Fibroblast of the conjunctiva (primary cell): ENCODE measurements around the gene TMF1.

ENCODE experiments used
- DNase-seq: peaks from one replicate; pipeline ENCODE4 v3.0.0-alpha.2; 2010; ENCODE audit warnings: low read depth

The TMF1 gene, protein sequence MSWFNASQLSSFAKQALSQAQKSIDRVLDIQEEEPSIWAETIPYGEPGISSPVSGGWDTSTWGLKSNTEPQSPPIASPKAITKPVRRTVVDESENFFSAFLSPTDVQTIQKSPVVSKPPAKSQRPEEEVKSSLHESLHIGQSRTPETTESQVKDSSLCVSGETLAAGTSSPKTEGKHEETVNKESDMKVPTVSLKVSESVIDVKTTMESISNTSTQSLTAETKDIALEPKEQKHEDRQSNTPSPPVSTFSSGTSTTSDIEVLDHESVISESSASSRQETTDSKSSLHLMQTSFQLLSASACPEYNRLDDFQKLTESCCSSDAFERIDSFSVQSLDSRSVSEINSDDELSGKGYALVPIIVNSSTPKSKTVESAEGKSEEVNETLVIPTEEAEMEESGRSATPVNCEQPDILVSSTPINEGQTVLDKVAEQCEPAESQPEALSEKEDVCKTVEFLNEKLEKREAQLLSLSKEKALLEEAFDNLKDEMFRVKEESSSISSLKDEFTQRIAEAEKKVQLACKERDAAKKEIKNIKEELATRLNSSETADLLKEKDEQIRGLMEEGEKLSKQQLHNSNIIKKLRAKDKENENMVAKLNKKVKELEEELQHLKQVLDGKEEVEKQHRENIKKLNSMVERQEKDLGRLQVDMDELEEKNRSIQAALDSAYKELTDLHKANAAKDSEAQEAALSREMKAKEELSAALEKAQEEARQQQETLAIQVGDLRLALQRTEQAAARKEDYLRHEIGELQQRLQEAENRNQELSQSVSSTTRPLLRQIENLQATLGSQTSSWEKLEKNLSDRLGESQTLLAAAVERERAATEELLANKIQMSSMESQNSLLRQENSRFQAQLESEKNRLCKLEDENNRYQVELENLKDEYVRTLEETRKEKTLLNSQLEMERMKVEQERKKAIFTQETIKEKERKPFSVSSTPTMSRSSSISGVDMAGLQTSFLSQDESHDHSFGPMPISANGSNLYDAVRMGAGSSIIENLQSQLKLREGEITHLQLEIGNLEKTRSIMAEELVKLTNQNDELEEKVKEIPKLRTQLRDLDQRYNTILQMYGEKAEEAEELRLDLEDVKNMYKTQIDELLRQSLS

DNA sequence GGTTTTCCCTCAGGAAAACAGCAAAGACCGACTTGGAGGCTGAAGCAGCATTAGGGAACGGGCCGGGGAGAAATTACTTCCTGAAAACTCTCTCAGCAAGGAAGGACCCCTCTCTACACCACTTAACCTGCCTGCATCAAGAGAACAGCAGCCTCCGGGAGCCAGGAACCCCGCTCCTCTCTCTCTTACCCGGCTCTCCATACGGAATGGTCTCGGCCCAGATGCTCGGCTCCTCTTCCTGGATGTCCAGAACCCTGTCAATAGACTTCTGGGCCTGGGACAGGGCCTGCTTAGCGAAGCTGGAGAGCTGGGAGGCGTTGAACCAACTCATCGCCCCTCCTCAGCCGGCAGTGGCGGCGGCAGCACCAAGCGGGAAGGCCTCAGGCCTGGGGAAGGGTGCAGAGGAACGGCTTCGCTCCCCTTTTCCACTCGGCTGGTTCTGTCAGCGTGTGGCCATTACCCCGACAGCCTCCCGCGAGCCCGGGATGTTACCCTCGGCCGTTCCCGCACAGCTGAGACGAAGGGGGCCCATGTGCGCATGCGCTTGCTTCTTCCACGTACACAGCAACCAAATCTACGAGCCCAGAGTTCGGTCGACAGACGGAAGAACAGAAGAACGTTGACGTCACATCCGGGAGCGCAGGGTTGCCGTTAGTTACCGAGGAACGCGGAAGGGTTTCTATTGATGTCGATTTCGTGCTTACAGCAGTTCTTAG lies at the start of gene TMF1:
TMF1 (minus strand) TSS at position 578 of the 716 bp plus-strand sequence; CDS start at position 331, 247 bp downstream.
- DNase-seq: peak; percentile 99

DNA sequence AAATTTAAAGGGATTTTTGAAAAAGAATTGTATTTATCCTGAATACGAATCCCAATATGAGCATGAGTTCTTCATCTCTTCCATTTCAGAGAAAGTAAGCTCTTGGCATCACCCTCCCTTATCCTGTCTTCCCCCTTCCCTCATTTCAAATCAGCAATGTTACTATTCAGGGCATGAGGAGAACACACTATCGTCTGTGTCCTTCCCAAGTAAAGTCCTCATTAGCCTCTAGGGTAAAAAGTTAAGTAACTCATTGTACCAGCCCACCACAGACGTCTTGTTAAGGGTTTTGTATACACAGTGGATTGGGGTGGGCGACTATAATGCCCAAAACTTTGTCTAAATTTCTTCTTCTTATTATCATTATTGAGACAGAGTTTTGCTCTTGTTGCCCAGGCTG lies 47.4 kb upstream of the TMF1 start:
- no peak for DNase-seq

GRCh38 chr3:69097407-69098086 lies 45.4 kb upstream of the TMF1 start:
- no peak for DNase-seq

DNA sequence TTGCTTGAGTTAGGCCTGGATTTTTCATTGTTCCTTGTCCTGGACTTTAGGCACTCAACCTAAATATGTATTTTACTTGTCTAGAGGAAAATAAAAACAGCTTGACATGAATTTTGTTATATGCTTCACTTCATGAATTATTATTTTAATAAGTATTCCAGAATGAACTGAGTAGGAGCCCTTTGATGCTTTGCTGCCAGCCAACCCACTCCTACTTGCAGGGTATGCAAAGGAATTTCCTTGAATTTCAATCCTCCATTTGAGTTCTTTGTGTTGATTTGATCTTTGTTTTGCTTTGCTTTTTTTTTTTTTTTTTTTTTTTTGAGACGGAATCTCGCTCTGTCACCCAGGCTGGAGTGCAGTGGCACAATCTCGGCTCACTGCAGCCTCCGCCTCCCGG lies 44.2 kb upstream of the TMF1 start:
- no peak for DNase-seq

DNA sequence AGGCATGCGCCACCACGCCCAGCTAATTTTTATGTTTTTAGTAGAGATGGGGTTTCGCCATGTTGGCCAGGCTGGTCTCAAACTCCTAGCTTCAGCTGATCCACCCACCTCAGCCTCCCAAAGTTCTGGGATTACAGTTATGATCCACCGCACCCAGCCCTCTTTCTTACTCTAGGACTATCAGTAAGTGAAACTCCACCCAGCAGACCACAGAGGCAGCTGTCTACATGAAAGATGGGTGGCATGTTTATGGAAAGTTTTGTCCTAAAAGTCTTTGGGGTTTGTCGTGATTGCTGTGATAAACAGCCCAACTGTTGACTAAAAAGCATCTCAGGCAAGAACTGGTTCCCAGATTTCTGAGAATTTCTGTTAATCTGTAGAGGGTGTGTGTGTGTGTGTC lies 43.5 kb upstream of the TMF1 start:
- DNase-seq: no peak

GRCh38 chr3:69094467-69095205 lies 42.5 kb upstream of the TMF1 start:
- DNase-seq: no peak

GRCh38 chr3:69092030-69092516 lies 39.9 kb upstream of the TMF1 start:
- no peak for DNase-seq

DNA sequence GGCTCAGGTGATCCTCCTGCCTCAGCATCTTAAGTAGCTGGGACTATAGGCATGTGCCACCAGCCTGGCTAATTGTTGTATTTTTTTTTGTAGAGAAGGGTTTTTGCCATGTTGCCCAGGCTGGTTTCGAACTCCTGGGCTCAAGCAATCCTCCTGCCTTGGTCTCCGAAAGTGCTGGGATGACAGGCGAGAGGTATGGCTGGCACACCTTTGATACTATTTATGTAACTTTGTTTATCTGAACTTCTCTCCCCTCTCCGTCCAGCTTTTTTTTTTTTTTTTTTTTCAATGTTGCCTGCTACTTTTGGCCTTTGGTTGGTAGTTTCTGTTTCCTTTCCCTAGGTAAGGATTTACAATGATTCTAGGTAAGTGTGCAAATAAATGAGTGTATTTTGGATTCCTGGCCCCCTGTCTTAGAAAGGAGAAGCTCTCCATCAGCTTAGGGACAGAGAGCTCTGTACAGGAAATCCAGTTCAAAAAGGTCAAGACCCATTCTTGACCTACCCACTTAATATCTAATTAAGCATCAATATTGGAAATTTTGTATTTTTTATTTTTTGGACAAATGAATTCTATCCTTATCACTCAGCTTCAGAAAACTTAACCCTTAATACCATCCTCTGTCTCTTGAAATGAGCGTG lies 39.4 kb upstream of the TMF1 start:
- no peak for DNase-seq

GRCh38 chr3:69090021-69090420 lies 37.9 kb upstream of the TMF1 start:
- DNase-seq: peak; percentile 53

DNA sequence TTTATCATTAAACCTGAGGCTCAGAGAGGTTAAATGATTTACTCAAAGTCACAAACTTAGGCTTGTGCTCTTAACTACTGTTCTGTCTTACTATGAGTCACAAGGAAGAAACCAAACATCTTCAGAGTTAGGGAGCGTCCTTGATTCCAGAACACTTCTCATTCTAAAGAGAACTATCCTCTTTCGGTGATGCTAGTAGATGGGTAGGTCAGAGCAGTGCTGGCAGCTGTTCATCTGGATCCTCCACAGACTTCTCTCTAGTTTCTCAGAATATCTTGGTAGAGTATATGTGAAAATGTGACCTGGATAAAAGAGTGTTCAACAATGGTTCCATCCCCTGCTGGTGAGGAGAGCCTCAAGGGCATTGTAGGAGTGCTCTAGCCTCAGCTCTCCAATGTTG lies 35.9 kb upstream of the TMF1 start:
- peak; percentile 52 for DNase-seq

DNA sequence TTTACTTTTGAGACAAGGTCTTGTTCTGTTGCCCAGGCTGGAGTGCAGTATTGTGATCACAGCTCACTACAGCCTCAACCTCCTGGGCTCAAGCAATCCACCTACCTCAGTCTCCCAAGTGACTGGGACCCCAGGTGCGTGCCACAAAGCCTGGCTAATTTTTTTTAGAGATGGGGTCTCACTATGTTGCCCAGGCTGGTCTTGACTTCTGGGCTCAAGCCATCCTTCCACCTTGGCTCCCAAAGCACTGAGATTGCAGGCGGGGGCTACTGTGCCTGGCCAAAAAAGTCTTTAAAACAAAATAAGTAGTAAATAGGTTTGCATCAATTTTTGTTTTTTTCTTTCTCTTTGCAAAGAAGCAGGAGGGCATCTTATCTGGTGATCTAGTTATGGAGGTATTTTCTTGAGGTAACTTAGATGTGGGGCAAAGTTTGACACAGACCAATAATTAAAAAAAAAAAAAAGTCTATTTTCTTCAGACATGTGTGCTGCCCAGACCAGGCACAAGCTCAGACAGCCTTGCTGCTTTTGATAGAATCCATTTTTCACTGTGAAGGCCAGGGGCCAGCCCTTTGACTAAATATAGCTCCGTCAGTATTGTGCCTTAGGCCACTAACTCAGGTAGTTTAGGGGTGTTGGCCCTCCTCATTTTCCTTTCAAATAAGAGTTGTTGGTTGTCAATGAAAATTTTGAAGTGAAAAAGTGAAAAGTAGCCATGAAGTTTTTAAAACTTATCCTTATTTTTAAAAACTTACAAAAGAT lies 35.1 kb upstream of the TMF1 start:
- no peak for DNase-seq

GRCh38 chr3:69085833-69086722 lies 33.9 kb upstream of the TMF1 start:
- DNase-seq: peak; percentile 98

DNA sequence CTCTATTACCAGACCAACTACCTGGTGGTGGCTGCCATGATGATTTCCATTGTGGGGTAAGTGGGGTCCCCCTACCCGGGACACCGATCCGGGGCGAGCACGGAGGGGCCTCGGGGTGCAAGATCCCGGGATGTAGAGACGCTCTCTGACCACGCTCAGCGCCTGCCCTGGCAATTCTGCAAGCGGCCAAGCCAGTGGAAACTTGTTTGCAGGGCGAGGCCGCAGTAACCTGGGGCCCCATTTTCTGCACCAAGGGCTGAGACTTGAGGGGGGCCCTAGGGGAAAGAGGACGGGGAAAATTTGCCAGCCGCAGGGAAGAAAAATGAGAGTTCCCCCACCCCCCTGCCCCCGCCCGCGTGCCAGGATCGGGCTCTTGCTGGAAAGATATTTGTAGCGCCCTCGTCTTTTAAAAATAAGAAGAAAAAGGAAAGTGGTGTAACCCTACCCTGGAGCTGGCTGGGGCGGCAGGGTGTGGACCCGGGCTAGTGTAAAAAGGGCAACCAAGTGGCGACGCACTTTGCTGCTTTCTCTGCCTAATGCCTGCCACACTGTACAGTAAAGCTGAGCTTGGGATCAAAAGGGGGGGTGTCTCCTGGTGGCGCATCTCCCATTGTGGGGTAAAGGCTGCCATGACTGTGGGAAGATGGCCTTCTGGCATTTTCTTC lies 33.2 kb upstream of the TMF1 start:
- no peak for DNase-seq

DNA sequence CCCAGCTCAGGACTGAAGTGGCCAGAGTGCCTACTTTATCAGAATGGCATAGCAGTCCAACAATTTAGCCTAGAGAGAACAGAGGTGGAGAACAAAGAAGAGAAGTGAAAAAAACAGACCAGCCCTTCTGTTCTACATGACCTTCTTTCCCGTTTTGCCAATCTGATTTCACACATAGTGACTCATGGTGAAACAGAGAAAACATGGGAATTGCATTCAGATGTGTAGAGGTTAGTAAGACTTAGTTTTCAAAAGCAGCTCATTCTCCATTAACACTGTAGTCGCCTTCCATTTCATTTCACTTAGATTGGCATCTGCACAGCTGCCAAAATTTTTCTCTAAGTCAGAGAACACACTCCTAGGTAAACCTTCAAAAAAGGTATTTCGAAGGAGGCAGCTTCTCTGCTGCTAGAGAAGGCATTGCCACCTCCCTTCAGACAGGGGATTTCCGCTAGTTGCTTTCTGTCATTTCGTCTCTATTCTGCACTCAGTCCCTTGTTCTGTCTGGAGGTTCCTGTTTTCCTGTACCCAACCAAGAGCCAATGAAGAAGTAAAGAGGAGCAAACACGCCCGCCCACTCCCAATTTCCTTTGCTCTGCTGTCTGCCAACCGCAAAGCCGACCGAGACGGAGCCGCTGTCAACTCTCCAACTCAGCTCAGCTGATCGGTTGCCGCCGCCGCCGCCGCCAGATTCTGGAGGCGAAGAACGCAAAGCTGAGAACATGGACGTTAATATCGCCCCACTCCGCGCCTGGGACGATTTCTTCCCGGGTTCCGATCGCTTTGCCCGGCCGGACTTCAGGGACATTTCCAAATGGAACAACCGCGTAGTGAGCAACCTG lies 32.4 kb upstream of the TMF1 start, which contains the start of gene ARL6IP5:
ARL6IP5 (plus strand) TSS at position 612 of the 842 bp plus-strand sequence; CDS start at position 723, 111 bp downstream.
- peak; percentile 93 for DNase-seq

DNA sequence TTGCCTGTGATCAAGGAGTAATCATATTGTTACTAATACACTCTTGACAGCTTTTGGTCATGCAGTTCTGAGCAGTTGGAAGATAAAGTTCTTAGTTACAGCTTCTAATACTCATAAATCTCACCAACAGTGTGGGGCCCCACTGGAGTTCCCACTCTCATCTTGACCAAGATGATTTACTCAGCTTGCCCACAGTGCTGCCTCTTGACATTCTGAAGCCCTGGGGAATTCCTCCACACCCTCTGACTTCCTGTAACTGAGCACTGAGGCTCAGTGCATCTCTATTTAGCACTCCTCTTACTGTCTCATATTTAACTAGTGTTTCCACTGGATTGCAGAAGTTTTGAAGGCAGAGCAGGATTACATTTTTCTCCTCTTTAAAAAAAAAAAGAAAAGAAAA lies 30.7 kb upstream of the TMF1 start:
- peak; percentile 76 for DNase-seq

- DNase-seq: no peak
Observed at GRCh38 chr3:69082361-69082760, 30.2 kb upstream of the TMF1 start.
